Measurements from ENCODE around the gene YWHAQ. TPM values are rescaled to one million over a fixed set of nuclear protein-coding genes. Genes with fewer than 3 reads are reported as not detected.
"Not testable (repeated sequence)": the region's sequence is repeated elsewhere in the genome, so short reads cannot be mapped to it uniquely, and the experiment has no call there.

YWHAQ gene
- total and polyA plus RNA-seq, 8 donors: 104 to 226 (median 150) TPM

- intact Hi-C loops (cut with DNase I; ENCODE audit: low total_unique reads): no loop called here
- Histone ChIP-seq H3K27me3 (no peaks in the 10 kb centered on the region), H3K36me3 (peaks cover 2 to 29% (median 22%) of the 10 kb centered on the region in 4 donors), H3K4me3 (peak overlapping the region in 2 of 4 donors; percentile 14 to 65), H3K9me3 (no peaks in the 10 kb centered on the region), H3K27ac (no peak overlapping the region), H3K4me1 (peaks cover 21 to 83% (median 58%) of the 10 kb centered on the region in 4 donors)
- TF ChIP-seq POLR2AphosphoS5 (IDR thresholded peaks at IDR 0.05): no peak
- 61 to 78% (median 75%) methylated on average over 2 of the region's 2 CpGs for WGBS, 5 donors
- DNase-seq: no peak
Measured at GRCh38 chr2:9627310-9627709, 3.5 kb downstream of the YWHAQ start.

GRCh38 chr2:9623151-9623550 is 7.6 kb downstream of the YWHAQ start:
- no peak overlapping the region for H3K27ac ChIP-seq
- no peak overlapping the region for H3K4me3 ChIP-seq
- intact Hi-C loops (cut with DNase I; ENCODE audit: low total_unique reads): no loop called here
- H3K36me3 ChIP-seq: peaks cover 2 to 32% (median 21%) of the 10 kb centered on the region in 4 donors
- no peaks in the 10 kb centered on the region for H3K27me3 ChIP-seq
- WGBS, 5 donors: 65 to 74% (median 69%) methylated on average over 9 of the region's 9 CpGs
- H3K9me3 ChIP-seq: no peaks in the 10 kb centered on the region
- peaks cover 12 to 97% (median 62%) of the 10 kb centered on the region in 4 donors for H3K4me1 ChIP-seq
- DNase-seq: no peak
- TF ChIP-seq POLR2A (IDR thresholded peaks at IDR 0.05) (no peak), EP300 (IDR thresholded peaks at IDR 0.05) (no peak), POLR2AphosphoS5 (IDR thresholded peaks at IDR 0.05) (no peak), CTCF (IDR thresholded peaks at IDR 0.05) (no peak)

GRCh38 chr2:9621655-9622054 is 9.1 kb downstream of the YWHAQ start:
- DNase-seq; H3K27ac ChIP-seq; H3K9me3 ChIP-seq; intact Hi-C loops (cut with DNase I; ENCODE audit: low total_unique reads); H3K27me3 ChIP-seq; H3K4me3 ChIP-seq: not testable (repeated sequence)
- Histone ChIP-seq H3K36me3 (peaks cover 0 to 28% (median 19%) of the 10 kb centered on the region in 4 donors), H3K4me1 (peaks cover 0 to 91% (median 51%) of the 10 kb centered on the region in 4 donors)
- 89 to 92% (median 91%) methylated on average over 6 of the region's 6 CpGs for WGBS, 5 donors

GRCh38 chr2:9618410-9618809 is 12.4 kb downstream of the YWHAQ start:
- TF ChIP-seq EP300 (IDR thresholded peaks at IDR 0.05) (no peak), CTCF (IDR thresholded peaks at IDR 0.05) (no peak), POLR2AphosphoS5 (IDR thresholded peaks at IDR 0.05) (no peak), POLR2A (IDR thresholded peaks at IDR 0.05) (no peak)
- H3K36me3 ChIP-seq: peaks cover 0 to 22% (median 13%) of the 10 kb centered on the region in 4 donors
- peak in 1 of 2 donors; percentile 37 for DNase-seq
- no peaks in the 10 kb centered on the region for H3K9me3 ChIP-seq
- H3K27me3 ChIP-seq: no peaks in the 10 kb centered on the region
- intact Hi-C loops (cut with DNase I; ENCODE audit: low total_unique reads): no loop called here
- peak overlapping the region in 1 of 5 donors; percentile 21 for H3K27ac ChIP-seq
- no peak overlapping the region for H3K4me3 ChIP-seq
- 75 to 93% (median 82%) methylated on average over 4 of the region's 4 CpGs for WGBS, 5 donors
- peaks cover 9 to 89% (median 48%) of the 10 kb centered on the region in 4 donors for H3K4me1 ChIP-seq

- TF ChIP-seq CTCF (IDR thresholded peaks at IDR 0.05) (no peak), EP300 (IDR thresholded peaks at IDR 0.05) (no peak), POLR2A (IDR thresholded peaks at IDR 0.05) (no peak), POLR2AphosphoS5 (IDR thresholded peaks at IDR 0.05) (no peak)
- H3K4me3 ChIP-seq: no peak overlapping the region
- no peak overlapping the region for H3K27ac ChIP-seq
- WGBS, 5 donors: 64 to 84% (median 65%) methylated on average over 1 of the region's 1 CpG
- intact Hi-C loops (cut with DNase I; ENCODE audit: low total_unique reads): no loop called here
- peaks cover 14 to 89% (median 50%) of the 10 kb centered on the region in 4 donors for H3K4me1 ChIP-seq
- no peaks in the 10 kb centered on the region for H3K9me3 ChIP-seq
- peaks cover 0 to 15% (median 7%) of the 10 kb centered on the region in 4 donors for H3K36me3 ChIP-seq
- H3K27me3 ChIP-seq: no peaks in the 10 kb centered on the region
- DNase-seq: no peak
Measured at GRCh38 chr2:9617749-9618148, 13.0 kb downstream of the YWHAQ start.
